ENCODE measurements around the gene GMEB2. TPM values are rescaled to one million over a fixed set of nuclear protein-coding genes. Genes with fewer than 3 reads are reported as not detected.

The GMEB2 gene
- total and polyA plus RNA-seq, 8 donors = 4.1 to 10.4 (median 6.1) TPM

GRCh38 chr20:63549019-63549418 is 77.9 kb downstream of the GMEB2 start:
- Histone ChIP-seq H3K9me3 (no peaks in the 10 kb centered on the region), H3K27me3 (no peaks in the 10 kb centered on the region), H3K4me1 (no peaks in the 10 kb centered on the region), H3K27ac (no peak overlapping the region), H3K4me3 (no peak overlapping the region), H3K36me3 (no peaks in the 10 kb centered on the region)
- FAIRE-seq (no peak), DNase-seq (no peak), ATAC-seq (no peak)
- TF ChIP-seq, protein P1, sequence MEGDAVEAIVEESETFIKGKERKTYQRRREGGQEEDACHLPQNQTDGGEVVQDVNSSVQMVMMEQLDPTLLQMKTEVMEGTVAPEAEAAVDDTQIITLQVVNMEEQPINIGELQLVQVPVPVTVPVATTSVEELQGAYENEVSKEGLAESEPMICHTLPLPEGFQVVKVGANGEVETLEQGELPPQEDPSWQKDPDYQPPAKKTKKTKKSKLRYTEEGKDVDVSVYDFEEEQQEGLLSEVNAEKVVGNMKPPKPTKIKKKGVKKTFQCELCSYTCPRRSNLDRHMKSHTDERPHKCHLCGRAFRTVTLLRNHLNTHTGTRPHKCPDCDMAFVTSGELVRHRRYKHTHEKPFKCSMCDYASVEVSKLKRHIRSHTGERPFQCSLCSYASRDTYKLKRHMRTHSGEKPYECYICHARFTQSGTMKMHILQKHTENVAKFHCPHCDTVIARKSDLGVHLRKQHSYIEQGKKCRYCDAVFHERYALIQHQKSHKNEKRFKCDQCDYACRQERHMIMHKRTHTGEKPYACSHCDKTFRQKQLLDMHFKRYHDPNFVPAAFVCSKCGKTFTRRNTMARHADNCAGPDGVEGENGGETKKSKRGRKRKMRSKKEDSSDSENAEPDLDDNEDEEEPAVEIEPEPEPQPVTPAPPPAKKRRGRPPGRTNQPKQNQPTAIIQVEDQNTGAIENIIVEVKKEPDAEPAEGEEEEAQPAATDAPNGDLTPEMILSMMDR (IDR thresholded peaks at IDR 0.05) = no peak
- 21 to 33% methylated on average over 7 to 13 of the region's 25 CpGs for WGBS, 2 donors
- intact Hi-C loops (cut with DNase I) = loop anchor here in 1 of 3 donors (10.0 kb wide), 1 partner anchor 416 kb away; the partner anchor contains the start of gene ZNF512B

GRCh38 chr20:63548542-63548941 is 78.4 kb downstream of the GMEB2 start:
- intact Hi-C loops (cut with DNase I) = loop anchor here in 1 of 3 donors (10.0 kb wide), 1 partner anchor 416 kb away; the partner anchor contains the start of gene ZNF512B
- WGBS, 2 donors = 30 to 43% methylated on average over 9 to 11 of the region's 11 CpGs
- TF ChIP-seq, protein P1 (IDR thresholded peaks at IDR 0.05) = no peak
- Histone ChIP-seq H3K4me3 (no peak overlapping the region), H3K27ac (no peak overlapping the region), H3K36me3 (no peaks in the 10 kb centered on the region), H3K9me3 (no peaks in the 10 kb centered on the region), H3K4me1 (no peaks in the 10 kb centered on the region), H3K27me3 (no peaks in the 10 kb centered on the region)
- no peak for FAIRE-seq
- no peak for ATAC-seq
- DNase-seq = no peak

DNA sequence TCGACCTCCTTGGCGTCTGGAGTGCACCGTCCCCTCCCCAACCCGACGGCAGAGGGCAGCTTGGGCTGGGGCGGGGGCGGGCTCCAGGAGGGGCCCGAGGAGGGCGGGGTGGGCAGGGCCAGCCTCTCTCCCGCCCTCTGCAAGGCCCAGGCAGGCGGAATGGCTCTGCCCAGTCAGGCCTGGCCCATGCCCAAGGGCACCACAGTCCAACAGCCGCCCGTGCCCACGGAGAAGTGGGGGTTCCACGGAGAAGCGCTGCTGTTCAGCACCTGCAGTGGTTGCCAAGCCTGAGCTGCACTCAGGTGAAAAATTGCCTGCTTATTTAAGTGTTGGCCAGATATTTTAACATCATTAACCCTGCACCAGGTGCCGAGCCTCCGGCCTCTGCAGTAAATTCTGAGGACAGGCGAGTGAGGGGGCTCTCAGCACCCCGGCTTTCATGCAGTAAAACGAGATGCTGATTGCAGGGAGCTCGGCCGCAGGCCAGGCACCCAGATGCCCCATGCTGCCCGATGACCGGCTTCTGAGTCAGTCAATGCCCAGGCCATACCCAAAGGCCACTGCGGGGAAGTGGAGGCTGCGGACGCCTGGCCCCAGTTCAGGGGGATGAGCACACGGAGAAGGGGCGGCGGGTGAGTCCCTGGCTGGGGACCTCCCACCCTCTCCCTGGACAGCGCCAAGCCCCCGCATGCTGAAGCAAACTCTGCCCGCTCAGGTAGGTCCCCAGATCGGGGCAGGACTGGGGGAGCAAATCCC is 79.0 kb downstream of the GMEB2 start, which contains the start of gene SRMS:
Gene SRMS (minus strand): TSS at position 25 of the 756 bp plus-strand sequence. CDS start 286 bp downstream, outside the sequence.
- ATAC-seq (peak in 1 of 4 donors; percentile 34), DNase-seq (no peak), FAIRE-seq (no peak)
- TF ChIP-seq, protein P1 (IDR thresholded peaks at IDR 0.05) = no peak
- intact Hi-C loops (cut with DNase I) = loop anchor here in 1 of 3 donors (10.0 kb wide), 1 partner anchor 417 kb away; the partner anchor contains the start of gene ZNF512B
- no peaks in the 10 kb centered on the region for H3K4me1 ChIP-seq
- no peak within 1 kb of the TSS for H3K27ac ChIP-seq
- H3K9me3 ChIP-seq = no peaks in the 10 kb centered on the region
- no peaks in the 10 kb centered on the region for H3K36me3 ChIP-seq
- WGBS, 2 donors = 42 to 46% methylated on average over 33 to 35 of the region's 35 CpGs
- no peak within 1 kb of the TSS for H3K4me3 ChIP-seq
- no peaks in the 10 kb centered on the region for H3K27me3 ChIP-seq

GRCh38 chr20:63546956-63547724 is 79.8 kb downstream of the GMEB2 start:
- Histone ChIP-seq H3K27me3 (no peaks in the 10 kb centered on the region), H3K9me3 (no peaks in the 10 kb centered on the region), H3K36me3 (no peaks in the 10 kb centered on the region), H3K4me1 (no peaks in the 10 kb centered on the region), H3K27ac (no peak overlapping the region), H3K4me3 (no peak overlapping the region)
- intact Hi-C loops (cut with DNase I) = loop anchor here in 1 of 3 donors (10.0 kb wide), 1 partner anchor 418 kb away; the partner anchor contains the start of gene ZNF512B
- no peak for ATAC-seq
- no peak for DNase-seq
- 41 to 57% methylated on average over 49 to 58 of the region's 58 CpGs for WGBS, 2 donors
- no peak for FAIRE-seq
- TF ChIP-seq, protein P1 (IDR thresholded peaks at IDR 0.05) = no peak
